HEK293 (cell line): ENCODE results near the gene CD300LB.

Experiments used
- CTCF ChIA-PET: fragments of 350-600 bp; formaldehyde crosslinking; extraction: SDS; loops from one replicate; lab custom pipeline; 2021; ENCODE audit warnings: antibody characterized with exemption; lab: Yijun Ruan, JAX
- POLR2A ChIA-PET: fragments of 300-600 bp; formaldehyde crosslinking; extraction: SDS; loops from one replicate; lab custom pipeline; 2020; ENCODE audit warnings: antibody characterized with exemption, inconsistent platforms; lab: Yijun Ruan, JAX
- H3K27ac ChIP-seq: fragments of 200-500 bp; sonication (Bioruptor generic); 2 replicates; pipeline ENCODE4 v1.5.1; 2014; ENCODE audit warnings: low read depth, low read length, control low read depth, inconsistent platforms; ENCODE audit errors: extremely low read depth
- H3K36me3 ChIP-seq, 2 experiments: fragments of 200-500 bp in 1 of 2; sonication (Bioruptor generic) in 1 of 2; 1 replicate in 1 of 2; 2 replicates in 1 of 2; pipeline ENCODE4 v1.5.1; 2014 to 2017; ENCODE audit warnings: inconsistent platforms in 2 of 2, low read length in 2 of 2; ENCODE audit not compliant: control insufficient read depth in 2 of 2, insufficient read depth in 1 of 2
- H3K4me1 ChIP-seq: fragments of 200-500 bp; sonication (Bioruptor generic); 2 replicates; pipeline ENCODE4 v1.5.1; 2014; ENCODE audit warnings: mild to moderate bottlenecking, low read length, inconsistent platforms; ENCODE audit not compliant: control insufficient read depth, insufficient read depth
- H3K4me3 ChIP-seq: 2 replicates; pipeline ENCODE4 v1.5.1; 2011; ENCODE audit warnings: low read depth, mild to moderate bottlenecking, control low read depth, low read length, moderate library complexity
- H3K9me3 ChIP-seq: fragments of 200-500 bp; sonication (Bioruptor generic); 2 replicates; pipeline ENCODE4 v1.5.1; 2014; ENCODE audit warnings: low read depth, low read length, inconsistent platforms; ENCODE audit not compliant: control insufficient read depth, insufficient read depth
- ATF2 ChIP-seq: fragments of 450-650 bp; formaldehyde crosslinking; IDR thresholded peaks from 2 replicates; pipeline ENCODE4 v1.5.1; 2016; ENCODE audit warnings: missing biosample characterization, missing genetic modification characterization, low read depth
- EGR2 ChIP-seq: fragments of 450-650 bp; formaldehyde crosslinking; IDR thresholded peaks from 2 replicates; pipeline ENCODE4 v1.5.1; 2016; ENCODE audit warnings: low read depth, missing biosample characterization, missing genetic modification characterization
- HOXD13 ChIP-seq: sonication (generic); formaldehyde crosslinking; IDR thresholded peaks from 2 replicates; pipeline ENCODE4 v1.8.0; 2022; ENCODE audit warnings: missing genetic modification reagents, borderline replicate concordance
- KLF8 ChIP-seq: fragments of 450-650 bp; formaldehyde crosslinking; IDR thresholded peaks from 2 replicates; pipeline ENCODE4 v1.5.1; 2016; ENCODE audit warnings: missing biosample characterization, missing genetic modification characterization
- OVOL3 ChIP-seq: fragments of 450-650 bp; formaldehyde crosslinking; IDR thresholded peaks from 2 replicates; pipeline ENCODE4 v1.5.1; 2016; ENCODE audit warnings: missing biosample characterization, missing genetic modification characterization
- PRDM1 ChIP-seq: fragments of 450-650 bp; formaldehyde crosslinking; IDR thresholded peaks from 2 replicates; pipeline ENCODE4; 2016; ENCODE audit warnings: missing biosample characterization, missing genetic modification characterization
- PRDM2 ChIP-seq: fragments of 450-650 bp; formaldehyde crosslinking; IDR thresholded peaks from 2 replicates; pipeline ENCODE4 v1.5.1; 2016; ENCODE audit warnings: missing biosample characterization, missing genetic modification characterization, borderline replicate concordance
- SCRT1 ChIP-seq: fragments of 450-650 bp; formaldehyde crosslinking; IDR thresholded peaks from 2 replicates; pipeline ENCODE4 v1.5.1; 2016; ENCODE audit warnings: missing biosample characterization, missing genetic modification characterization, borderline replicate concordance
- WT1 ChIP-seq: fragments of 450-650 bp; formaldehyde crosslinking; IDR thresholded peaks from 2 replicates; pipeline ENCODE4 v1.5.1; 2016; ENCODE audit warnings: missing biosample characterization, missing genetic modification characterization
- ZBTB1 ChIP-seq: fragments of 450-650 bp; formaldehyde crosslinking; IDR thresholded peaks from 2 replicates; pipeline ENCODE4 v1.5.1; 2016; ENCODE audit warnings: missing biosample characterization, missing genetic modification characterization
- ZBTB6 ChIP-seq: fragments of 450-650 bp; formaldehyde crosslinking; IDR thresholded peaks from 2 replicates; pipeline ENCODE4 v1.5.1; 2017; ENCODE audit warnings: missing biosample characterization, missing genetic modification characterization
- ZBTB7A ChIP-seq: fragments of 450-650 bp; formaldehyde crosslinking; IDR thresholded peaks from 2 replicates; pipeline ENCODE4 v1.5.1; 2016; ENCODE audit warnings: low read depth, missing biosample characterization, missing genetic modification characterization
- ZFHX2 ChIP-seq: fragments of 450-650 bp; formaldehyde crosslinking; conservative IDR thresholded peaks from 2 replicates; pipeline ENCODE4 v1.5.1; 2016; ENCODE audit warnings: missing biosample characterization, missing genetic modification characterization
- ZFP69B ChIP-seq: fragments of 450-650 bp; formaldehyde crosslinking; IDR thresholded peaks from 2 replicates; pipeline ENCODE4 v1.5.1; 2016; ENCODE audit warnings: missing biosample characterization, missing genetic modification characterization
- ZNF114 ChIP-seq: fragments of 450-650 bp; formaldehyde crosslinking; IDR thresholded peaks from 2 replicates; pipeline ENCODE4 v1.5.0; 2017; ENCODE audit warnings: missing biosample characterization, missing genetic modification characterization
- ZNF148 ChIP-seq: fragments of 450-650 bp; formaldehyde crosslinking; IDR thresholded peaks from 2 replicates; pipeline ENCODE4 v1.5.0; 2017; ENCODE audit warnings: missing biosample characterization, missing genetic modification characterization, borderline replicate concordance
- ZNF341 ChIP-seq: fragments of 450-650 bp; formaldehyde crosslinking; IDR thresholded peaks from 2 replicates; pipeline ENCODE4; 2016; ENCODE audit warnings: low read depth, missing biosample characterization, missing genetic modification characterization
- ZNF510 ChIP-seq: fragments of 450-650 bp; formaldehyde crosslinking; IDR thresholded peaks from 2 replicates; pipeline ENCODE4 v1.5.1; 2018; ENCODE audit warnings: mild to moderate bottlenecking, missing genetic modification characterization, missing biosample characterization; ENCODE audit not compliant: insufficient replicate concordance
- ZNF768 ChIP-seq: fragments of 450-650 bp; formaldehyde crosslinking; IDR thresholded peaks from 2 replicates; pipeline ENCODE4 v1.5.1; 2018; ENCODE audit warnings: missing biosample characterization, mild to moderate bottlenecking, missing genetic modification characterization
- ZNF777 ChIP-seq: fragments of 450-650 bp; formaldehyde crosslinking; IDR thresholded peaks from 2 replicates; pipeline ENCODE4 v1.5.1; 2017; ENCODE audit warnings: missing biosample characterization, missing genetic modification characterization, borderline replicate concordance

CD300LB gene

GRCh38 chr17:74565126-74565525 is 33.9 kb upstream of the CD300LB start:
- H3K27ac ChIP-seq, result no peak overlapping the region
- H3K9me3 ChIP-seq, result no peaks in the 10 kb centered on the region
- TF ChIP-seq KLF8 (tag by site-specific recombination), result no peak
- POLR2A ChIA-PET, result no interaction called here
- H3K4me3 ChIP-seq, result no peak overlapping the region
- H3K4me1 ChIP-seq, result no peaks in the 10 kb centered on the region
- CTCF ChIA-PET, result interaction anchor here (0.6 to 3.3 kb wide), 7 partner anchors 11 to 247 kb away, joined by 3 to 43 read pairs (median 9); no protein-coding TSS in a partner anchor
- H3K36me3 ChIP-seq, result no peaks in the 10 kb centered on the region

- no peak overlapping the region for H3K27ac ChIP-seq
- ChIA-PET CTCF (no interaction called here), POLR2A (no interaction called here)
- H3K9me3 ChIP-seq, result no peaks in the 10 kb centered on the region
- no peak overlapping the region for H3K4me3 ChIP-seq
- no peaks in the 10 kb centered on the region for H3K4me1 ChIP-seq
- H3K36me3 ChIP-seq, result no peaks in the 10 kb centered on the region
- TF ChIP-seq ZFHX2 (tag by site-specific recombination) (0 out of 2 replicates have a peak, but pooled peaks have one; percentile 19), ZNF148 (tag by site-specific recombination) (0 out of 2 replicates have a peak, but pooled peaks have one; percentile 25), EGR2 (tag by site-specific recombination) (no peak), PRDM2 (tag by site-specific recombination) (no peak), ZFP69B (tag by site-specific recombination) (no peak), PRDM1 (tag by site-specific recombination) (peak; percentile 34; the same call in 1 of the 2 replicates)
These were observed 32.1 kb upstream of the CD300LB start for GRCh38 chr17:74563358-74563757.

GRCh38 chr17:74561586-74561985 is 30.3 kb upstream of the CD300LB start:
- H3K9me3 ChIP-seq, result no peaks in the 10 kb centered on the region
- H3K27ac ChIP-seq, result no peak overlapping the region
- CTCF ChIA-PET, result no interaction called here
- no peak for TF ChIP-seq ZNF341 (tag by site-specific recombination)
- no peak for TF ChIP-seq HOXD13 (CRISPR knock-in tag)
- no peak for TF ChIP-seq ZNF777 (tag by site-specific recombination)
- TF ChIP-seq ZNF114, result no peak
- no peak for TF ChIP-seq ZNF768
- no peak for TF ChIP-seq ZBTB6 (tag by site-specific recombination)
- TF ChIP-seq ZBTB1 (tag by site-specific recombination), result no peak
- TF ChIP-seq ZBTB7A, result no peak
- no peak for TF ChIP-seq PRDM1 (tag by site-specific recombination)
- no peak for TF ChIP-seq ZNF510 (tag by site-specific recombination)
- TF ChIP-seq SCRT1, result no peak
- no peak for TF ChIP-seq WT1 (tag by site-specific recombination)
- TF ChIP-seq ATF2, result no peak
- no peak for TF ChIP-seq OVOL3 (tag by site-specific recombination)

More at GRCh38 chr17:74561586-74561985, 30.3 kb upstream of the CD300LB start:
- H3K4me3 ChIP-seq, result no peak overlapping the region
- POLR2A ChIA-PET, result no interaction called here
- no peaks in the 10 kb centered on the region for H3K36me3 ChIP-seq
- H3K4me1 ChIP-seq, result no peaks in the 10 kb centered on the region
